GM18519 (cell line): Measurements from ENCODE around the gene VASH1.
"Not testable (repeated sequence)": the region's sequence is repeated elsewhere in the genome, so short reads cannot be mapped to it uniquely, and the experiment has no call there.

Experiments used
- ATAC-seq: cut with Tn5 transposase; IDR thresholded peaks from one replicate; pipeline ENCODE4 v1.9.1; 2021; ENCODE audit warnings: mild to moderate bottlenecking, moderate library complexity; ENCODE audit not compliant: unreplicated experiment, low FRiP score

VASH1 gene

DNA sequence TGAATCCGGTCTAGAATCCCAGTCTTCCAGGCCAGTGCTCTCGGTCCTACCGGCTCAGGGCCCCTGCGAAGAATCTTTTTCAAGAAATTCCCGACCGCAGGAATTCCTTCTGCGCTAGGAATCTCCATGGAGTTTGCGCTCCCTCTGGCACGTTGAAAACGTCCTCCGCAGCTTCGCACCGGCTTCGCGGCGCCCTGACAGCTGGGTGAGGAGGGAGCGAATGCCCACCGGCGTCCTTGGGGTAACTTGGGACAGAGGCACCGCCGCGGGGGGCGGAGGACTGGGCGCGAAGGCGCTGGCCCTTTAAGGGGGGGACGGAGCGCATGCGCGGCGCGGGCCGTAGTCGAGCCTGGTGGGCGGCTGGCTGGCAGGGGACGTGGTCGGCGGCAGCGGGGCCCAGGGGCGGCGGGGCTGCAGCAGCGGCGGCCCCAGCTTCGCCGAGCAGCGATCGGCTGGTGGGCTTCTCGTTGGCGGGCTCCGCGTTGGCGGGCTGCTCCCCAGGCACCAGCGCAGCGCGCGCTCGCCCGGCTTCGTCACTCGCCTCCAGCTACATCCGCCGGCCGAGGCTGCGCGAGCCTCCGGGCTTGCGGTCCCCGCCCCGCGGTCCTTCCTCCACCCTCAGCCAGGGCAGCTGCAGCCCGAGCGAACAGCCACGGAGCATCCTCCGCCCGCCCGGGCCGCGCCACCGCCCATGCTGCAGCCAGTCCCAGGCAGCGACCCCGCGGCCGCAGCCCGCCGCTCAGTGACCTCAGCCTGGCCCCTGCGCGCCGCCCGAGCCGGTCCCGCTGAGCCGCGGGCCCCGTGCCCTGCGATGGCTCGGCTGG is at the start of gene VASH1:
Gene VASH1, plus strand, starts transcription at position 333 of the 824 bp plus-strand sequence. CDS start 1,354 bp downstream, outside the sequence.
- peak; percentile 80 for ATAC-seq

DNA sequence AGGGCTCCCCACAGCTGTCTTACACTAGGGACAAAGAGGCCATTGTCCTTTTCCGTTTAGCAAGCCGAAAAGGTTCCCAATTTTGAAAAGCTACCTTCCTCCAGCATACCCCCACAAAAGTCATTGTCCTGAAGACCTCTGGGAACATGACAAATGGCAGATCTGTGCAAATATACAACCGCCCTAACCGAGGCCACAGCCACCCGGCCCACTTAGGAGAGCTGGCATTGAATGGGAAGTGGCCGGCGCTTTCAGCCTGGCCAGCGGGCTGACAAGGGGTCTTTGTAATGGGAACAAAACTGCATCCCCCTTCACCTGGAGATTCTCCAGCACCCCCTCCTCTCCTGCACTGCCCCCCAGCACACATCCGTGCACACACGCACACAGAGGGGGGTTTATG is 48.1 kb upstream of the VASH1 start:
- no peak for ATAC-seq

GRCh38 chr14:76714470-76714869 is 46.8 kb upstream of the VASH1 start:
- no peak for ATAC-seq

GRCh38 chr14:76715101-76715500 is 46.2 kb upstream of the VASH1 start:
- ATAC-seq: no peak

- no peak for ATAC-seq
Measured at GRCh38 chr14:76715511-76716081, 45.7 kb upstream of the VASH1 start.

DNA sequence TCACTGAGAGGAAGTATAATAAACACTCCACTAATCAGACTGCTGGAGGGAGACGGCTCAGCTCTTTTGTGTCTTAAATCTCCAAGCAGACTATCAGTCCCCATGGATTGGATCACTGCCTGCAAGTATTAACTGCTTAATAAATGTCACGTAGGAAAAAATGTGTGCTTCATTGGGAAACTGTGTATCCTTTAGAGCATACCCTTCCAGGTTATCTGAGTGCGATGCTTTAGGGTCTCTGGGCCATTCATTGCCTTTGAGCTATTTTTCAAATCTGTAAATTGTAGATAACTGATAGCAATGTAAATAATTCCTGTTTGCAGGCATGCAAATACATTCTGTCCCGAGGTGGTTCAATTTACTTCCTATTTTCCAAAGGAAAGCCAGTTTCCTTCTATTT is 45.0 kb upstream of the VASH1 start:
- ATAC-seq: no peak

DNA sequence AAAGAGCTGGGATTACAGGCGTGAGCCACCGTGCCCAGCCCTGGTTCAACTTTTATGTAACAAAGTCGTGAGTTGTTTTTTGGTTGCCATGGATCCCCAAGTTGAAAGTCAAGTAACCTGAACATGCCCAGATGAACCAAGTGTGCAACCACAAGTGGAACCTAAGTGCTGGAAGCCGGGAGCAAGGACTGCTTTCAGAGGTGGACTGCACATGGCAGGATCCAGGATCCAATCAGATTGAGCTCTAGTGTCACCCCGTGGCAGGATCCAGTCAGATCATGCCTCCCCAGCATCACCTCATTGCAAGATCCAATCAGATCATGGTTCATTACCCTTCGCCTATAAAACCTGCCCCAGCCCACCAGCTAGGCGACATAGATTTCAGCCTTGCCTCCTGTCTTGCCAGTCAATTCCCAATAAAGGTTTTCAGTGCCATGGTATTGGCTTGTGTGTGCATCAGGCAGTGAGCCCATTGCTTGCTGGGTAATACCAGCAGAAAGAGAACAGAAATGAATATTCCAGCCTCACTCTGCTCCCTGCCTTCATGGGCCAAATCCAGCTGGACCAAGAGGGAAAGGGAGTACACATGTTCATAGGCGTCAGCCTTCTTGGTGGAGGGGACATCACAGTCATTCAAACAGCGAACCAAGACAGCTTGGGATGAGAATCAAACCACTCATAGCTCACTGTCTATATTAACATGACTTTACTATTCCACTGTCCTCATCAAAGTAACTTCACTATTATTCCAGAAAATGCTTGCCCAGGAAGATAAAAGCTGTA is 43.6 kb upstream of the VASH1 start:
- ATAC-seq: no peak

GRCh38 chr14:76718306-76719040 is 42.8 kb upstream of the VASH1 start:
- ATAC-seq: no peak

GRCh38 chr14:76719666-76720065 is 41.6 kb upstream of the VASH1 start:
- ATAC-seq: no peak

- no peak for ATAC-seq
Measured at GRCh38 chr14:76720382-76720813, 40.9 kb upstream of the VASH1 start.

- not testable (repeated sequence) for ATAC-seq
Measured at GRCh38 chr14:76721506-76721905, 39.8 kb upstream of the VASH1 start.

DNA sequence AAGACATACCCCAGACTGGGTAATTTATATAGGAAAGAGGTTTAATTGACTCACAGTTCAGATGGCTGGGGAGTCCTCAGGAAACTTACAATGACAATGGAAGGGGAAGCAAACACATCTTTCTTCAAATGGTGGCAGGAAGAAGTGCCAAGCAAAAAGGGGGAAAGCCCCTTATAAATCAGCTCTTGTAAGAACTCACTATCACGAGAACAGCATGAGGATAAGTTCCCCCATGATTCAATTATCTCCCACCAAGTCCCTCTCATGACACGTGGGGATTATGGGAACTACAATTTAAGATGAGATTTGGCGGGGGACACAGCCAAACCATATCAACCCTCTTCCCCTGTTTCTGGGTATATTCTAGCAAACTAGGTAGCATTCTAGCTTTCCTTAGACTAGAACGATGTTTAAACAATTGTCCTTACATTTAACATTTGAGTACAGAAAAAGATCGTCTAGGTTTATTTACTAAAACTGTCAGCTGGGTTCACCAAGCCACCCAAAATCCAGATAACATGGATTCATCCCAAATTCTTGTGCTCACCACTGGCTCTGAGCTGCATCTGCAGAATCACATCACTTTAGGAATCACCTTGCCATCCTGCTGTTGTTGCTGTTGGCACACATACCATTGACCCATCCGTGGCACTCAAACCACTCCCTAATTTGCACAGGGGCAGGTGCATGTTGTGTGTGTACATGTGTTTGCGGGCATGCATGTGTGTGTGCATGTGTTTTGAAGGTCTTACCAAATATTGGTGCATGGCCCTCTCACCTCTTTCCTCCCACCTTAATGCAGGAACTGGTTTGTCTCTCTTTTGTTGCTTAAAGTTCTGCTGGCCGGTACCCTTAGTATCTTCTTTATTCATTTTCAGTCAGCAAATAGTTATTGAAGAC is 36.4 kb upstream of the VASH1 start:
- no peak for ATAC-seq

GRCh38 chr14:76726551-76726970 is 34.7 kb upstream of the VASH1 start:
- no peak for ATAC-seq

- no peak for ATAC-seq
Measured at GRCh38 chr14:76727384-76727783, 33.9 kb upstream of the VASH1 start.

DNA sequence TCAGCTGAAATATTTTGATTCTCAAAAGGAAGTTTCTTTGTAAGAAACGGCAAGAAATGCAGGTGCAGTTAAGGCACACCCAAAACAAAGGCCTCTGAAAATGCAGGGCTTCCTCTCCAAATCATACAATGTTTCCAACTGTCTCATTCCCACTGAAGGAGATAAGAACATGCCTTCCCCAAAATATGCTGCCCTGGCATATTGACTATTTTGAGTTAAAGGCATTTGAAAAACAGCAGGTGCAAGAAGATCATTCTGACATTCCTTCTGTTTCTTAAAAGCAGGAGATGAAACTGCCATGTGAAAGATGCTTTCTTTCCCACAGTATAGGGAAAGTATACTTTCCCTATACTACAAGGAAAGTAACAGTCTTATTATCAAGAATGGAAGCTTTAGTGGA is 33.4 kb upstream of the VASH1 start:
- ATAC-seq: no peak

- no peak for ATAC-seq
Measured at GRCh38 chr14:76729258-76729657, 32.0 kb upstream of the VASH1 start.

DNA sequence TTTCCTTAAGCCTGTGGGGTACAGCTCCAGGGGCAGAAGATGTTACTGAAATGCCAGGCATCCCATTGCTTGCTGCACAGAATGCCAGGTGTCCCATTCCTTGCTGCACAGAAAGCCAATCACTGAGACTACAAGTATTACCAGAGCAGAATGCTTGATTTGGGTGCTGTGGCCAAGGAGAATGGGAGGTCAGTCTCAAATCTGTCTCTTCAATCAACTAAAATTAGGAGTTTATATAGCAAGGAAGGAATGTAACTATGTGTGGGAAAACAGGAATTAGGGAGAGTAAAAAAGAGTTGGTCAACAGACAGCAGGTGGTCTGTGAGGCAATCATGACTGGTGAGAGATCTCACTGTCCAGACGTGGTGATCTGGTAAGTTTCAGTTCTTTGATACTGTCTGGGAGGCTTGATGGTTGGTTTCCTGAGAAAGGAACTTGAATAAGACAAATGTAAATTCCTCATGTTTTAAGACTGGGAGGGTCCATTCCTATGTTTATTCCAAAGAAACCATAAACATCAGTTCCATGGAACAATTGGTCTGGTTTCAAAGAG is 31.2 kb upstream of the VASH1 start:
- ATAC-seq: no peak

- ATAC-seq: not testable (repeated sequence)
Measured at GRCh38 chr14:76734501-76734900, 26.8 kb upstream of the VASH1 start.

DNA sequence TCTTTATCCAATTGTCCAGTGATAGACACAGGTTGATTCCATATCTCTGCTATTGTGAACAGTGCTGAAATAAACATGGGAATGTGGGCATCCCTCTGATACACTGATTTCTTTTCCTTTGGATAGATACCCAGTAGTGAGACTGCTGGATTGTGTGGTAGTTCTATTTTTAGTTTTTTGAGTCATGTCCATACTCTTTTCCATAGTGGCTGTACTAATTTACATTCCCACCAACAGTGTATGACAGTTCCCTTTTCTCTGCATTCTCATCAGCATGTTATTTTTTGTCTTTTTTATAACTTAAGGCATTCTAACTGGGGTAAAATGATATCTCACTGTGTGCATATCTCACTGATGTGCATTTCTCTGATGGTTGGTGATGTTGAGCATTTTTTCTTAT is 24.8 kb upstream of the VASH1 start:
- no peak for ATAC-seq
